NCI-H748 (cell line): Measurements from ENCODE around the gene BTBD9.

ENCODE experiments used
- DNase-seq: peaks from one replicate; lab custom pipeline; 2025; ENCODE audit not compliant: unreplicated experiment; lab: John Stamatoyannopoulos, UW

BTBD9 gene

GRCh38 chr6:38153798-38154345, 485.9 kb downstream of the BTBD9 start:
- no peak for DNase-seq

- DNase-seq: no peak
These were observed 486.5 kb downstream of the BTBD9 start for GRCh38 chr6:38153076-38153797.

DNA sequence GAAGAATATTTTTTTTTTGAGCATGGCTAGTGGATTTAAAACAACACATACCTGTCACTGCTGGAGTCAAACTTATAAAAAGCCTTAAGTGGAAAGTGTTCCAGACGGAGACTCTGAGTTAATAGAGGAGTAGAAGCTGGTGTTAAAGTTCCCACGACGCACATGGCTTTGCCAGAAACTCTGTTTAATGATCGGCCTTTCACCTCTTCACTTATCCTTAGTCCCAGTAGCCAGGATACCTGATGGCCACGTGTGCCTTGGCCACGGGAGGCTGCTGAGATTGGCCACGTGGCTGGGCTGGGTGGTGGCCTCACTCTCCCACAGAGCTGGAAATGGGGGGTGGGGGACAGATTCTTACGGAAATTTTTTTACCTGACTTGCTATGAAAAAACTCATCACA, 487.1 kb downstream of the BTBD9 start:
- no peak for DNase-seq

DNA sequence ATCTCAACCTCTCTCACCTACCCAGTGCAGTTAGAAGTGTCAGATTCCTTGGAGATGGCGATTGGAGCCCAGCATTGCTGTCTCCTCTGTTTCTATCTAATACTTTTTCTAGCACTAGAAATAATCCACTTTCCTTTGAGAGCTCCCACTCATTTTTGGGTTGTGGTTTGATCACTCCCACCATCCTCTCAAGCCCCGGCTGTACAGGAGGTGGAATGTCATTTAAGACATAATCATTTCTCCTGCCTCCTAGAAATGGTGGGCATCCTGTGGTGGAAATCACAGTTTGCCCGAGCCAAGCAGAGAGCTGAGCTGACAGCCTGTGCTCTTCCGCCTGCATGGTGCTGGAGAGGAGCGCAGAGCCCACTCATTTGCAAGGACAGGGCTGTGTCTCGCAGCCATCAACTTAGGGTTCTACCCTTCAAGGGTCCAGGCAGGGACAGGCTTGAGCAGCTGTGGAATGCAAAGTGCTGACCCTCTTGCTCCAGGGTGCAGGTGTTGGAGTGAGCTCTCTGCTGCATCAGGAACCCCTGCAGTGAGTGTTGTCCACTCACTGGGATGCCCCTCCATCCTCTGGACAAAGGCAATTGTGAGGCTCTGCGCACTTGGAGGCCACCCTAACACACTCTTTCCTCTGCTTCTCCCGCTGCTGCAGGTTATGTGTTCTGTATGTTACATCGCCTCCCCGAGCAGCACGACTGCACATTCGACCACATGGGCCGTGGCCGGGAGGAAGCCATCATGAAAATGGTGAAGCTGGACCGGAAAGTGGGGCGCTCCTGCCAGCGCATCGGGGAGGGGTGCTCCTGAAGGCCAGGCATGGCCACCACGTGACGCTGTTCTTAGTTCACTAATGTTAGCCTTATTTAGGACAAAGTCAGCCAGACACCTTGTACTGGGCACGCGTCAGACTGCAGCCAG, 487.9 kb downstream of the BTBD9 start:
- DNase-seq: no peak

GRCh38 chr6:38150681-38151296, 488.9 kb downstream of the BTBD9 start:
- DNase-seq: no peak

DNA sequence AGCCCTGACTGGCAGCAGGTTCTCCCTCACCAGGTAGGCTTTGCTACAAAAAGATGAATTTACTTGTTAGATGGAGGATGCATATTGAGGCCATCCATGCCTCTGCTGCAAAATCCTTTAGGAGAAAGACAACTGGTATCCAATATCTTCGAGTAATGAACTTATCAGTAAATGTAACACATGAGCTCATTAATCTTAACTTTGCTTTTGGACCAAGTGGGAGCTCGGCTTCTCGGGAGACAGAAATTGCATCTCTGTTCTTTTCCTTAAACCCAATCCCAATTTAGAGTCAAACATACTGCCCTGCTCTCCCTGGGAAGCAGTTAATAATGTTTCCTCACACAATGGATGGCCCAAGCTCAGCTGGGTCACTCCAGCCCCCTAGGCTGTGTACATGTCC, 489.7 kb downstream of the BTBD9 start:
- DNase-seq: no peak

DNA sequence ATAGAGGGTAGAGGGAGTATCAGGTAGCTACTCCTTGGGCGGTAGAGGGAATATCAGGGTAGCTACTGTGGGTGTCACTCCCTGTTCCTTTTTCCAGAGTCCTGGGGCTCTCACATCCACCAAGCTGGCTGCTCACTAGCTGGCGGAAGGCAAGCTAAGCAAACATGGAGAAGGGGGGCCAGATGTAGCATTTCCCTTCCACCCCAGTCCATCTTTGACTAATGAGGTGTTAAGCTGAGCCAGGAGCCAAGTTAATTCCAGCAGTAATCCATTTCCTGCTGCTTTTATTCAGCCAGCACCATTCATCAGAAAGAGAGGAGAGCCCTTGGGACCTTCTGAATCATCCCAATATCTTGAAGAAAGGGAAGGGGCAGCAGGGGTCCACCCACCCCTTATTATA, 490.2 kb downstream of the BTBD9 start:
- DNase-seq: no peak

DNA sequence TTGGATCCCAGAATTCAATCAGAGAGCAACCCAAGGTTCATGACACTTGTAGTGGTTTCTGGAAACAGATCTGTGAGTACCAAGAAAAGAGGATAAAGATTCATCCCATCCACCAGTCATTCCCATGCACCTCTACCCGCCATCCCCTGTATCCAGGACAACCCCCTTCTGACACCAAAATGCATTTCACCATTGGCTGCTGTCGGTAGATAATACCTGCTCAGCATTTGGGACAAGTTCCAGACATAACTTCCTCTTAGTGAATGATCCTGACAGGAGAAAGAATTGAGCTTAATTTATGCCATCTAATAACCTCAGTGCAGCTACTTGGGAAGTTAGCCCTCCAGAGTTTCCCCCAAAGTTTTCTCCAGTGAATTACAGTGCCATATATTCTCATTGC, 491.1 kb downstream of the BTBD9 start:
- no peak for DNase-seq

- DNase-seq: no peak
These were observed 493.0 kb downstream of the BTBD9 start for GRCh38 chr6:38146734-38147027.

DNA sequence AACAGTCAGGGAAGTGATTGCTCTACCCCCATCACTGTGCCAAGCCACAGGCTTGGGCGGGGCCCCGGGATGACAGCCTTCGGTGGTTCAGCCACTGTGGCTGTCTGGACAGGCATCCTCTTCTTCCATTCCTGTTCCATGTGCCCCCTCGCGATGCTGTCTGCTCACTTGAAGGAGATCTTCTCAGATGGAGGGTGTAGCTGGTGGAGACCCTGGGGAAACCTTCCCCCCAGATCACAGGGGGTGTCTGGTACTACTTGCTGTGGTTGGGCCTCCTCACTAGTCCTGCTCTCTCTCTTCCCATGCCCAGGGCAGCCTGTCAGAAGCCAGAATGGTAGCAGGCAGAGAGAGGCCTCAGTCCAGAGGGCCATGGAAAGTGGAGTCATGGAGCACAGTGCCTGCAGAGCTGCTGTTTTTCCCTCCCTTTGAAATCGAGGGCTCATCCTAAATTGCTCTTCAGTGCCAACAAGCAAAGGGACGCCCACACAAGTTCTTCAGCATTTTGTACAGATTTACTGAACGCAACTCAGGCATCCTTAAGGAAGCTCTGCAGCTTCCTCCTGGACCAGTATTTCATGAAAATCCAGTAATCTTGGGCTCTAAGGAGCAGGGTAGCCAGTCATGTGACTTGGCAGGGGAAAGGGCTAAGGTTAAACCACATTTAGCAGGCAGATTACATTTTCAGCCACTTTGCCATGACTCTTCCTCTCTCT, 493.6 kb downstream of the BTBD9 start:
- DNase-seq: no peak

GRCh38 chr6:38144365-38144945, 495.3 kb downstream of the BTBD9 start:
- DNase-seq: no peak

DNA sequence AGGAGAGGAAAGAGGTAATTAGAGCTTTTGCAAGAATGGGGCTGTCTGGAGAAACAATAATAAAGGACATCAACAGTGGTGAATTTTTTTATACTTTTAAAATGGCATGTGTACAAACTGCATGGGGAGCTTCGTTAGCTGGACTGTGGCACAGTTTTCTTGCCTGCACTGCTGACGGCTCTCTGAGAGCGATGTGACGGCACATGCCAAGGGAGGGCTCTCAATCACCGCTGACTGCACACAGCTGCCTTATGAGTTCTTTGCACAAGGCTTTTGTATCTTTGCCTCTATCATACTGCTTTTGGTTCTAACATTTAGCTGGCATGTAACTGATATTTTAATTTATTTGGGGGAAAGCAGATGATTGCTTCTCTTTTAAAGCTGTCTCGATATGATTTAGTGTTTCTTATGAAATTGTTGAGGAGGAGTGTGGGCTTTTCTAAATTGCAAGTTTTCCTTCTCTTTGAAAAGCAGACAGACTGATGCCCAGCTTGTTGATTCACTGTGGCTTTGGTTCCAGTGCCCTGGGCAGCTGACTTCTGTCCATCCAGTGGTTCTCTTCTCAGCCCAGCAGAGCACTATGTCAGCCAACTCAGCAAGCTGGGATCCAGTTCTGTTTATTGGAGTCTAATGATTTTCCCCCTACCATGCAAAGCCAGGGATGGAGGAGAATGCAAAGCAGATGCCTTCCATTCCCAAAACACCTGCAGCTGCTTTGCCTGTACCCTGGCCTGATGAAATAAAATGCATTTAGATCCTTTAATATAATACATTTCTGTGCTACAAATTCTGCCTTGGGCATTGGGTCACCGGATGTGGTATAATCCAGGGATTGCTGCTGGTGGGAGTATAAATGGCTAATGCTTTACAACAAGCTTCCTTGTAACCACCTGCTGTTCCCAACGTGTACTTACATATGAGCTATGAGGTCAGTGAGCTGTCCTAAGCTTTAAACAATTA, 496.3 kb downstream of the BTBD9 start:
- no peak for DNase-seq

- no peak for DNase-seq
These were observed 497.4 kb downstream of the BTBD9 start for GRCh38 chr6:38142178-38142902.

DNA sequence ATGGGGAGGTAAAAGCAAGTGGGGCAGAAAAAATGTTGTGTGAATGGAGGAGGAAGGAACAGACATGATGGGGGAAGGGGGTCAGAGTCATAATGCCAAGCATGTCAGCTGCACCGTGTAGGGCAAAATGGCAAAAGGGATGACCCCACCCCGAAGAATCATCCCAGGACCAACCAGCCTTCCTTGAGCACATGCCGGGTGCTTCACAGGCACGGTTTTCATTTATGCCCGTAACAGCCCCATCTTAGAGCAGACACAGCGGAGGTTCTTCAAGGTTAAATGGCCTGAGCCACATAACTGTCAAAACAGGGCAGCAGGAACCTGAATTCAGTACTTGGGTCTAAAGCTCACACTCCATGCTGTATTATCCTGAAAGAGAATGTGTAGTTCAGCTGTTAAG, 498.0 kb downstream of the BTBD9 start:
- DNase-seq: no peak

GRCh38 chr6:38141085-38141484, 498.6 kb downstream of the BTBD9 start:
- DNase-seq: no peak

DNA sequence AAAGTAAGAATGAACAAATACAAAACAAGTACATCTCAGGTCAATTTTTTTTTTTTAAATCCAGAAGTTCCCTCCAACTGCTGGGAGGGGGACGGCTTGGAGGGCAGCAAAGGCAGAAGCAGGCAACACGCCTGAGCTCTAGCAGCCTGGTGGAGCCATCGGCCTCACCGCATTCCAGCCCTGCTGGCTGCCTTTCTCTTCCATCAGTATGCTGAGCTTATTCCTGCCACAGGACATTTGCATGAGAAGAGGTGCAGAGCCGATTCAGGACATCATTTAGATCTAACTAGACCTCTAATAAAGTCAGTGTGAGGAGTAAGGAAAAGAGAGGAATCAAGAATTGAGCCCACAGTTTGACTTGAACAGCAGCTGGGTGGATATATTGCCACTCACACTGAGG, 501.4 kb downstream of the BTBD9 start:
- DNase-seq: no peak

DNA sequence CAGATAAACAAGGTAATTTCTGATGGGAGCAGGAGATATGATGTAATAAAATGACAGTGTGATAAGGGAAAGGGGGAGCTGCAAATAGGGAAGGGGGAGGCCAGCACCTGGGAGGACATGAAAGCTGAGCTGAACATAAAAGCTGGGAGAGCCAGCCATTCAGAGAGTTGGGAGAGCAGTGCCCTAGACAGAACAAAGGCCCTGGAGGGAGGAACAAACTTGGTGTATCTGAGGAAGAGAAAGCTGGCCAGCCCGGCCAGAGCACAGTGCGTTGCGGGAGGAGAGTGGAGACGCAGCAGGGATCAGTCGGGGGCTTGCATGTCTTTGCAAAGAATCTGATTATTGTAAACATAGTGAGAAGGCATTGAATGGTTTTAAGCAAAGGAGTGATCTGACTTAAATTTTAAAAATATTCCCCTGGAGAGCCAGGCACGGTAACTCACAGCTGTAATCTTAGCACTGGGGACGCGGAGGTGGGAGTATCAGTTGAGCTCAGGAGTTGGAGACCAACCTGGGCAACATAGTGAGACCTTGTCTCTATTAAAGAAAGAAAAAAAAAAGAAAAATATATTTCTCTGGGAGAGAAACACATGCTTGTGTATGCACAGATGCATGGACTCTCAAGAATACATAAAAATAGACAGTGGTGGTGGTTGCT, 502.0 kb downstream of the BTBD9 start:
- no peak for DNase-seq

- DNase-seq: no peak
These were observed 503.2 kb downstream of the BTBD9 start for GRCh38 chr6:38136547-38136946.

- DNase-seq: no peak
These were observed 505.0 kb downstream of the BTBD9 start for GRCh38 chr6:38134704-38135088.
